HEK293T (cell line): ENCODE data around the gene RASGEF1B.

Experiments
- ELF4 ChIP-seq: fragments of 450-650 bp; IDR thresholded peaks from 2 replicates; pipeline ENCODE4 v1.6.1; 2017; ENCODE audit warnings: antibody characterized with exemption
- FOXK2 ChIP-seq: fragments of 450-650 bp; IDR thresholded peaks from 2 replicates; pipeline ENCODE4 v1.6.1; 2016; ENCODE audit warnings: mild to moderate bottlenecking

DNA sequence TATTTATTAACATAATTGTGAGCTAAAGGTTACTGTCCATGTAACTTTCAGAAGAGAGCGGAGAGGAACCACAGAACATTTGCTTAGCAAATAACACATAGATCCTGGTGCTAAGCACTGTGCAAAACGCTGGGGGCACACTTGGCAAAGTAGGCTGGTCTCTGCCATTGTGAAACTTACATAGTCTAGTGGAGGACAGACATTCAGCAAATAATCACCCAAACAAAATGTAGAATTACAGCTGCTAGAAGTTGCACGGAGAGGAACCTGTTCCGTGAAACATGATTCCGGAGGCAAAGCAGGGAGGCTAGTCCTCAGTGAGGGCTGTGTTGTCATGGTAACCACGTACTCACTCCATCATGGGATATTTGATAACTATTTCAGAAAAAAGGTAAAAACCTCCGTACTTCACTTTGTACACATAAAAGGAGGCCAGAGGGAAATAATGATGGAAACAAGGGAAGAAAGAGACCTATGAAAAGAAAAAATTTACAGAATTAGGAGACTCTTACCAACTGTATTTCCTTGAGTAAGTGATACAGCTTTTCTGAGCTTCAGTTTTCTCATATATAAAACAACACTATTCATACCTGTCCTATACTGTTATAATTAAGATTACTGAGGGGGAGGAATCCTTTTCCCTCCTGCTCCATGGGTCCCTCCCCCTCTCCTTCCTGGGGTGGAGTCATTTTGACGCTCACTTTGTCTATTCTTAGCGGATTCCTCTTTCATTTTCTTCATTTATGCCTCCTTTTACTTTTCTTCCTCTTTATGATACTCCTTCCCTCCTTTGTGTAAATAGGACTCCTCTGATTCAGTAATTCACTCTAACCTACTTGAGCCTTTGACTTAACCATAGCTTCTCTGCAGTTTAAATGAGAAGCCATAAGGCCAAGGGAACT lies 825 bp upstream of the RASGEF1B start:
- no peak for TF ChIP-seq FOXK2
- TF ChIP-seq ELF4: no peak
